ENCODE data around the gene MERTK. TPM values are rescaled to one million over a fixed set of nuclear protein-coding genes. Genes with fewer than 3 reads are reported as not detected.

Gene MERTK
- polyA plus RNA-seq, 1 of the 3 experiments (the other 2 are of a cell fraction), result 9.6 TPM

DNA sequence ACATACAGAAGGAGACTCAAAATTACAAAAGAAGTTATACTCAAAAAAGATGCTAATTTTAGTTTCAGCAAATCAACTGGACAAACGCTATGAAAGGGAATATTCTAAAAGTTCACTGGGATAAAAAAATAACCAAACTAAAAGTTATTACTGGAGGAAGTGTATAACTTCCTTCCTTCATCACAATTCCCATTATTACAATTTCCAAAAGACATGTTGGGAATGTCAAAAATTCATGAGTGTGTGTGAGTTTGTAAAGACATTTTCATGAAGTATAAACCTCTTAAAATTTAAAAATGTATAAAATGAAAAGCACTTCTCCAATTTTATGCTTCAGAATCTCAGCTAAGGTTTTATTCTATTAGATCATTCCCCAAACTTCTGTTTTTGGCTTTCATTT is 67.8 kb downstream of the MERTK start:
- H3K4me2 ChIP-seq, result no peak overlapping the region
- DNase-seq, result no peak
- 83% methylated on average over 1 of the region's 1 CpG for WGBS (ENCODE audit: low lambda C conversion rate)
- H3K4me3 ChIP-seq (ENCODE audit: low read depth in 2 of 2, low read length in 1 of 2), result no peak overlapping the region
- H3K36me3 ChIP-seq (replicated peaks in 1 of 2; ENCODE audit: control insufficient read depth in 1 of 2, insufficient read depth in 2 of 2, low read length in 1 of 2), result no peaks in the 10 kb centered on the region
- H3K9me2 ChIP-seq, result no peaks in the 10 kb centered on the region
- no peaks in the 10 kb centered on the region for H3K9me3 ChIP-seq
- H3K27me3 ChIP-seq (ENCODE audit: insufficient read depth), result no peaks in the 10 kb centered on the region
- no peak overlapping the region for H3K9ac ChIP-seq
- H4K20me1 ChIP-seq (ENCODE audit: insufficient read depth), result no peaks in the 10 kb centered on the region
- no peaks in the 10 kb centered on the region for H3K79me2 ChIP-seq (ENCODE audit: insufficient read depth)
- no peak overlapping the region for H2AFZ ChIP-seq (ENCODE audit: low read depth)
- ChIA-PET POLR2A (no interaction called here), CTCF (no interaction called here)
- TF ChIP-seq TCF12 (IDR thresholded peaks at IDR 0.05), result no peak
- no peak for TF ChIP-seq RAD21 (IDR thresholded peaks at IDR 0.05; ENCODE audit: low read length)
- no peak for TF ChIP-seq FOXM1 (IDR thresholded peaks at IDR 0.05; ENCODE audit: low read depth)
- no peak for TF ChIP-seq EP300 (IDR thresholded peaks at IDR 0.05; ENCODE audit: borderline replicate concordance in 1 of 2, low read depth in 1 of 2, low read length in 1 of 2)
- TF ChIP-seq, protein P1, sequence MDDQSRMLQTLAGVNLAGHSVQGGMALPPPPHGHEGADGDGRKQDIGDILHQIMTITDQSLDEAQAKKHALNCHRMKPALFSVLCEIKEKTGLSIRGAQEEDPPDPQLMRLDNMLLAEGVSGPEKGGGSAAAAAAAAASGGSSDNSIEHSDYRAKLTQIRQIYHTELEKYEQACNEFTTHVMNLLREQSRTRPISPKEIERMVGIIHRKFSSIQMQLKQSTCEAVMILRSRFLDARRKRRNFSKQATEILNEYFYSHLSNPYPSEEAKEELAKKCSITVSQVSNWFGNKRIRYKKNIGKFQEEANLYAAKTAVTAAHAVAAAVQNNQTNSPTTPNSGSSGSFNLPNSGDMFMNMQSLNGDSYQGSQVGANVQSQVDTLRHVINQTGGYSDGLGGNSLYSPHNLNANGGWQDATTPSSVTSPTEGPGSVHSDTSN (IDR thresholded peaks at IDR 0.05), result no peak
- no peak for TF ChIP-seq JUND (IDR thresholded peaks at IDR 0.05)
- TF ChIP-seq RFX5 (IDR thresholded peaks at IDR 0.05; ENCODE audit: low read length), result no peak
- TF ChIP-seq GATA2 (CRISPR knock-in tag; IDR thresholded peaks at IDR 0.05), result no peak
- TF ChIP-seq, protein P2, sequence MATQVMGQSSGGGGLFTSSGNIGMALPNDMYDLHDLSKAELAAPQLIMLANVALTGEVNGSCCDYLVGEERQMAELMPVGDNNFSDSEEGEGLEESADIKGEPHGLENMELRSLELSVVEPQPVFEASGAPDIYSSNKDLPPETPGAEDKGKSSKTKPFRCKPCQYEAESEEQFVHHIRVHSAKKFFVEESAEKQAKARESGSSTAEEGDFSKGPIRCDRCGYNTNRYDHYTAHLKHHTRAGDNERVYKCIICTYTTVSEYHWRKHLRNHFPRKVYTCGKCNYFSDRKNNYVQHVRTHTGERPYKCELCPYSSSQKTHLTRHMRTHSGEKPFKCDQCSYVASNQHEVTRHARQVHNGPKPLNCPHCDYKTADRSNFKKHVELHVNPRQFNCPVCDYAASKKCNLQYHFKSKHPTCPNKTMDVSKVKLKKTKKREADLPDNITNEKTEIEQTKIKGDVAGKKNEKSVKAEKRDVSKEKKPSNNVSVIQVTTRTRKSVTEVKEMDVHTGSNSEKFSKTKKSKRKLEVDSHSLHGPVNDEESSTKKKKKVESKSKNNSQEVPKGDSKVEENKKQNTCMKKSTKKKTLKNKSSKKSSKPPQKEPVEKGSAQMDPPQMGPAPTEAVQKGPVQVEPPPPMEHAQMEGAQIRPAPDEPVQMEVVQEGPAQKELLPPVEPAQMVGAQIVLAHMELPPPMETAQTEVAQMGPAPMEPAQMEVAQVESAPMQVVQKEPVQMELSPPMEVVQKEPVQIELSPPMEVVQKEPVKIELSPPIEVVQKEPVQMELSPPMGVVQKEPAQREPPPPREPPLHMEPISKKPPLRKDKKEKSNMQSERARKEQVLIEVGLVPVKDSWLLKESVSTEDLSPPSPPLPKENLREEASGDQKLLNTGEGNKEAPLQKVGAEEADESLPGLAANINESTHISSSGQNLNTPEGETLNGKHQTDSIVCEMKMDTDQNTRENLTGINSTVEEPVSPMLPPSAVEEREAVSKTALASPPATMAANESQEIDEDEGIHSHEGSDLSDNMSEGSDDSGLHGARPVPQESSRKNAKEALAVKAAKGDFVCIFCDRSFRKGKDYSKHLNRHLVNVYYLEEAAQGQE (IDR thresholded peaks at IDR 0.05; ENCODE audit: low read depth, low read length), result no peak
- no peak for TF ChIP-seq EZH2phosphoT487 (IDR thresholded peaks at IDR 0.05; ENCODE audit: borderline replicate concordance, low read depth)
- no peak for TF ChIP-seq GABPA (IDR thresholded peaks at IDR 0.05; ENCODE audit: low read depth)
- TF ChIP-seq TEAD4 (IDR thresholded peaks at IDR 0.05; ENCODE audit: borderline replicate concordance, insufficient read depth), result no peak
- TF ChIP-seq, protein P3, sequence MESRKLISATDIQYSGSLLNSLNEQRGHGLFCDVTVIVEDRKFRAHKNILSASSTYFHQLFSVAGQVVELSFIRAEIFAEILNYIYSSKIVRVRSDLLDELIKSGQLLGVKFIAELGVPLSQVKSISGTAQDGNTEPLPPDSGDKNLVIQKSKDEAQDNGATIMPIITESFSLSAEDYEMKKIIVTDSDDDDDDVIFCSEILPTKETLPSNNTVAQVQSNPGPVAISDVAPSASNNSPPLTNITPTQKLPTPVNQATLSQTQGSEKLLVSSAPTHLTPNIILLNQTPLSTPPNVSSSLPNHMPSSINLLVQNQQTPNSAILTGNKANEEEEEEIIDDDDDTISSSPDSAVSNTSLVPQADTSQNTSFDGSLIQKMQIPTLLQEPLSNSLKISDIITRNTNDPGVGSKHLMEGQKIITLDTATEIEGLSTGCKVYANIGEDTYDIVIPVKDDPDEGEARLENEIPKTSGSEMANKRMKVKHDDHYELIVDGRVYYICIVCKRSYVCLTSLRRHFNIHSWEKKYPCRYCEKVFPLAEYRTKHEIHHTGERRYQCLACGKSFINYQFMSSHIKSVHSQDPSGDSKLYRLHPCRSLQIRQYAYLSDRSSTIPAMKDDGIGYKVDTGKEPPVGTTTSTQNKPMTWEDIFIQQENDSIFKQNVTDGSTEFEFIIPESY (IDR thresholded peaks at IDR 0.05; ENCODE audit: borderline replicate concordance, low read depth), result no peak
- TF ChIP-seq, protein P4, sequence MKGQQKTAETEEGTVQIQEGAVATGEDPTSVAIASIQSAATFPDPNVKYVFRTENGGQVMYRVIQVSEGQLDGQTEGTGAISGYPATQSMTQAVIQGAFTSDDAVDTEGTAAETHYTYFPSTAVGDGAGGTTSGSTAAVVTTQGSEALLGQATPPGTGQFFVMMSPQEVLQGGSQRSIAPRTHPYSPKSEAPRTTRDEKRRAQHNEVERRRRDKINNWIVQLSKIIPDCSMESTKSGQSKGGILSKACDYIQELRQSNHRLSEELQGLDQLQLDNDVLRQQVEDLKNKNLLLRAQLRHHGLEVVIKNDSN (IDR thresholded peaks at IDR 0.05; ENCODE audit: borderline replicate concordance, low read depth), result no peak
- TF ChIP-seq ELF1 (IDR thresholded peaks at IDR 0.05), result no peak
- TF ChIP-seq, protein P5, sequence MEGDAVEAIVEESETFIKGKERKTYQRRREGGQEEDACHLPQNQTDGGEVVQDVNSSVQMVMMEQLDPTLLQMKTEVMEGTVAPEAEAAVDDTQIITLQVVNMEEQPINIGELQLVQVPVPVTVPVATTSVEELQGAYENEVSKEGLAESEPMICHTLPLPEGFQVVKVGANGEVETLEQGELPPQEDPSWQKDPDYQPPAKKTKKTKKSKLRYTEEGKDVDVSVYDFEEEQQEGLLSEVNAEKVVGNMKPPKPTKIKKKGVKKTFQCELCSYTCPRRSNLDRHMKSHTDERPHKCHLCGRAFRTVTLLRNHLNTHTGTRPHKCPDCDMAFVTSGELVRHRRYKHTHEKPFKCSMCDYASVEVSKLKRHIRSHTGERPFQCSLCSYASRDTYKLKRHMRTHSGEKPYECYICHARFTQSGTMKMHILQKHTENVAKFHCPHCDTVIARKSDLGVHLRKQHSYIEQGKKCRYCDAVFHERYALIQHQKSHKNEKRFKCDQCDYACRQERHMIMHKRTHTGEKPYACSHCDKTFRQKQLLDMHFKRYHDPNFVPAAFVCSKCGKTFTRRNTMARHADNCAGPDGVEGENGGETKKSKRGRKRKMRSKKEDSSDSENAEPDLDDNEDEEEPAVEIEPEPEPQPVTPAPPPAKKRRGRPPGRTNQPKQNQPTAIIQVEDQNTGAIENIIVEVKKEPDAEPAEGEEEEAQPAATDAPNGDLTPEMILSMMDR (IDR thresholded peaks at IDR 0.05), result no peak
- TF ChIP-seq, protein P6, sequence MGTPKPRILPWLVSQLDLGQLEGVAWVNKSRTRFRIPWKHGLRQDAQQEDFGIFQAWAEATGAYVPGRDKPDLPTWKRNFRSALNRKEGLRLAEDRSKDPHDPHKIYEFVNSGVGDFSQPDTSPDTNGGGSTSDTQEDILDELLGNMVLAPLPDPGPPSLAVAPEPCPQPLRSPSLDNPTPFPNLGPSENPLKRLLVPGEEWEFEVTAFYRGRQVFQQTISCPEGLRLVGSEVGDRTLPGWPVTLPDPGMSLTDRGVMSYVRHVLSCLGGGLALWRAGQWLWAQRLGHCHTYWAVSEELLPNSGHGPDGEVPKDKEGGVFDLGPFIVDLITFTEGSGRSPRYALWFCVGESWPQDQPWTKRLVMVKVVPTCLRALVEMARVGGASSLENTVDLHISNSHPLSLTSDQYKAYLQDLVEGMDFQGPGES (IDR thresholded peaks at IDR 0.05; ENCODE audit: low read depth, low read length), result no peak
- no peak for TF ChIP-seq CHD2 (IDR thresholded peaks at IDR 0.05; ENCODE audit: low read length, partially characterized antibody)
- no peak for TF ChIP-seq SIN3A (IDR thresholded peaks at IDR 0.05; ENCODE audit: borderline replicate concordance, low read depth, low read length)
- no peak for TF ChIP-seq RXRA (IDR thresholded peaks at IDR 0.05; ENCODE audit: borderline replicate concordance, low read depth)
- H3F3A ChIP-seq (replicated peaks; ENCODE audit: insufficient read depth), result peaks cover 7% of the 10 kb centered on the region
- no peak overlapping the region for H3K27ac ChIP-seq (ENCODE audit: low read depth in 2 of 2, low read length in 1 of 2)
- H3K4me1 ChIP-seq (ENCODE audit: control insufficient read depth in 1 of 2, insufficient read depth in 2 of 2, low read depth in 1 of 2, low read length in 1 of 2), result no peaks in the 10 kb centered on the region; a peak in 1 of 4 replicates

All from SK-N-SH (cell line).